Stimulated activated effector memory CD8-positive, alpha-beta T cell treated with anti-CD3 and anti-CD28 coated beads, Interleukin-12 subunit alpha, Interleukin-12 subunit beta, amount 100 ng/mL, for 72 hours (primary cell): Measurements from ENCODE around the gene PDE8B.
"Not testable (repeated sequence)": the region's sequence is repeated elsewhere in the genome, so short reads cannot be mapped to it uniquely, and the experiment has no call there.

Experiments used
- ATAC-seq: fragments of 150-1000 bp; cut with Tn5 transposase; 2 replicates; pipeline ENCODE4 v1.10.0; 2021
- DNase-seq, 2 donors: peaks; one replicate each; pipeline ENCODE4 v3.0.0; 2021 to 2022; ENCODE audit warnings: low spot score in 2 of 2
- H3K27ac Mint-ChIP-seq: one replicate; pipeline ENCODE4 v1.8.0; 2022; ENCODE audit warnings: mild to moderate bottlenecking, mixed read lengths
- H3K36me3 Mint-ChIP-seq: one replicate; pipeline ENCODE4 v1.8.0; 2022; ENCODE audit warnings: mild to moderate bottlenecking, mixed read lengths
- H3K4me1 Mint-ChIP-seq: one replicate; pipeline ENCODE4 v1.8.0; 2022; ENCODE audit warnings: mixed read lengths
- H3K4me3 Mint-ChIP-seq: one replicate; pipeline ENCODE4 v1.8.0; 2022; ENCODE audit warnings: mild to moderate bottlenecking, mixed read lengths
- H3K9me3 Mint-ChIP-seq: one replicate; pipeline ENCODE4 v1.8.0; 2022; ENCODE audit warnings: mixed read lengths

The PDE8B gene

GRCh38 chr5:77360973-77361372 is 150.5 kb downstream of the PDE8B start:
- Mint-ChIP-seq H3K4me3 (no peak overlapping the region), H3K27ac (no peak overlapping the region), H3K36me3 (no peaks in the 10 kb centered on the region), H3K9me3 (no peaks in the 10 kb centered on the region), H3K4me1 (peaks cover 8% of the 10 kb centered on the region)
- no peak for DNase-seq
- no peak for ATAC-seq

DNA sequence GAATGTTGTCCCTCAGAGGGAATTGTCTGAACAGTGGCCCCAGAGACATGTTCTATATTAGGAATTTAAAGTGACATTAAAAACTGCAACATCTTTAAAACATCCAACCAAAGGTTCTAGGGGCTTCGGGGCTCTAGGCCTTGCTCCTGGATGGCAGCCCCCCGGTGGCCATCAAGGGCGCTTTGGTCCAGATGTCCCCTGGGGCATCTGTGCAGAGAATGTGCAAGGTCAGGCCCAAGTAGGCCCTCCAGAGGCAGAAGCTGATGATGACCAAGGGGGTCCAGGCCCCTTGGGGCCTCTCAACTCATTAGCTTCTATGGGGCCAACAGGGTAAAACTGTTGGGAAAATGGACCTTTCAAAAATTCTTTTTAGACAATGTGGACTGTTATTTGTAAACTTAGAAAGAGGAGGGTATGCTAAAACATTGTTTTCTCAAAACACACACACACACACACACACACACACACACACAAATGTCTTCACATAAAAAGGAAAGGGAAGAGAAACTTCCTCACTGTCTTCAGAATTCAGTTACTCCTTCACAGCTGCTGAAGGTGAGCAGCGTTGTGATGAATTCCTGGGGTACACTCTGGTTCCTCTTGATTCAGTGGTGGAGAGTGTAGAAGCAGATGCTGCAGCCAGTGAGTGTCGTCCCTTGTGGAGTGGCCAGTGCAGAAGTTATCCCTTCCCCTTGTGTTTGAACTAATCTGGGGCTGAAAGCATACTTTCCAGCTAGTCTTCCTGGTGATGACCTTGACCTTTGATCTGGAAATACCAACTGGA is 156.4 kb downstream of the PDE8B start:
- H3K4me1 Mint-ChIP-seq = peaks cover 6% of the 10 kb centered on the region
- no peaks in the 10 kb centered on the region for H3K9me3 Mint-ChIP-seq
- no peak for DNase-seq
- H3K27ac Mint-ChIP-seq = no peak overlapping the region
- ATAC-seq = no peak
- H3K36me3 Mint-ChIP-seq = no peaks in the 10 kb centered on the region
- H3K4me3 Mint-ChIP-seq = no peak overlapping the region

DNA sequence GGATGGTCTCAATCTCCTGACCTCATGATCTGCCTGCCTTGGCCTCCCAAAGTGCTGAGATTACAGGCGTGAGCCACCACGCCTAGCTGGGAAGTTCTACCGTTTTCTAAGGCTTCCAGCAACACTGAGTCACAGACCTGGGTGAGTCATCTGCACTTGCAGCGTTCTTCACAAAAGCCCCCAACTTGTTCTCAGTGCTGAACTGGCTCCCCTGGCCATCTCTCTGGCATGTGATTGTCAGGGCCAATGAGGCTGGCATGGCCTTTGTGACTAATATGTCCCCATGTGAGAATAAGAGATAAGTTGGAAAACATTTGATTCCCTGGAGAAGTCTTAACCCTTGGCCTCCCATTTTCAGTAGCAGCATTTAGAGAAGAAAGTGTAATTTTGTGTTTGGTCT is 157.3 kb downstream of the PDE8B start:
- Mint-ChIP-seq H3K36me3 (no peaks in the 10 kb centered on the region), H3K27ac (no peak overlapping the region), H3K9me3 (no peaks in the 10 kb centered on the region), H3K4me3 (no peak overlapping the region), H3K4me1 (peaks cover 6% of the 10 kb centered on the region)
- ATAC-seq (peak; percentile 63), DNase-seq (no peak)

DNA sequence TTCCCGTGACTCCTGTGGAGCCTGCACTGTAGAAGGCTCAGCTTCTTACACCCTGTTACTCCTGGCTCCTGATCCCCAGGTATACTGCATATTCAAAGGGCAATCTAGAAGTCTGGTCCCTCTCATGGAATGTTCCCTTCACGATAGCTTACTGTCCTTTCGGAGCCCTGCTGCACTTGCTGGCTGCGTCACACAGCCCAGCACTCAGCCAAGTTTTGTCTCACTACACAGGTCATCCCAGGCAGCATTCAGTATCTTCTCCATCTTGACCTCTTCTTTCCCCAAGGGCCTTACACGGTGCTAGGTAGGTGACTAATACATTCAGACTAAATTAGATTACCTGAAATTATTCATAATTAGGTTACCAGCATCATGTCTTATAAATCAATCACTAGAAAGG is 157.9 kb downstream of the PDE8B start:
- DNase-seq (no peak), ATAC-seq (no peak)
- Mint-ChIP-seq H3K9me3 (no peaks in the 10 kb centered on the region), H3K4me1 (peaks cover 6% of the 10 kb centered on the region), H3K4me3 (no peak overlapping the region), H3K36me3 (no peaks in the 10 kb centered on the region), H3K27ac (no peak overlapping the region)

DNA sequence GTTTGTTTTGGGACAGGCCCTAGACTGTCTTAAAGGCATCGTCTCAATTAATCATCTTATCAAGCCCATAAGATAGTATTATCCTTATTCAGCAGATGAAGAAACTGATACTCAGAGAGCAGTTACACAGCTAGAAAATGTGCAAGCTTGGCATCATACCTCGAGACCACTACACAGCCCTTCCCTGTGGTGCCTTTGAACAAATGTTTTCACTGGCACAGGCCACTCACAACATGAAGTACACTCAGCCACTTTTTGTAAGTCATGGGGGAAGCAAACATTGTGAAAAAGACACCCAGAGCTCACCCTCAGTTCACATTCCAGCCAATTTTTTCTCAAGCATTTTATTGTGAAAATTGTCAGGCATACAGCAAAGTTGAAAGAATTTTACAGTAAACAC is 159.1 kb downstream of the PDE8B start:
- H3K27ac Mint-ChIP-seq = no peak overlapping the region
- no peaks in the 10 kb centered on the region for H3K9me3 Mint-ChIP-seq
- ATAC-seq (no peak), DNase-seq (no peak)
- peaks cover 6% of the 10 kb centered on the region for H3K4me1 Mint-ChIP-seq
- H3K4me3 Mint-ChIP-seq = no peak overlapping the region
- no peaks in the 10 kb centered on the region for H3K36me3 Mint-ChIP-seq

DNA sequence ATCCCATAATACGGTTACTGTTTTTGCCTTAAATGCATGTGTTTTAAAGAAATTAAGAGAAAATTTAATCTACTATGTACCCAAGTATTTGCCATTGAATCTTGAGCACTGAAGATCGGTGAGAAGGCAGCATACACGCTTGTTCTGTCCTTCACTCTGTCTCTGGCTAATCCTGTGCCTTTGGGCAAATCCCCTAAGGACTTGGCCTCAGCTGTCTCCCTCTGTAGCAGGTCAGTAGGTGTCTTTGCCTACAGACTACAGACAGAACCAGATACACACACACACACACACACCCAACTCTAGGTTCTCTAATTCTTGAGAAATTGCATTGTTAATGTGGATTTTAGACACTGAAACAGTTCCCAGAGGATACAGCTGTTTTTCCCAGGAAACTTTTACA is 164.2 kb downstream of the PDE8B start:
- ATAC-seq = no peak
- peak in 1 of 2 donors; percentile 17 for DNase-seq
- Mint-ChIP-seq H3K9me3 (no peaks in the 10 kb centered on the region), H3K36me3 (no peaks in the 10 kb centered on the region), H3K27ac (no peak overlapping the region), H3K4me3 (no peak overlapping the region), H3K4me1 (peaks cover 9% of the 10 kb centered on the region)

GRCh38 chr5:77376609-77377300 is 166.3 kb downstream of the PDE8B start:
- no peak for ATAC-seq
- Mint-ChIP-seq H3K4me1 (peaks cover 17% of the 10 kb centered on the region), H3K9me3 (no peaks in the 10 kb centered on the region), H3K4me3 (no peak overlapping the region), H3K36me3 (no peaks in the 10 kb centered on the region), H3K27ac (no peak overlapping the region)
- no peak for DNase-seq

GRCh38 chr5:77379558-77380061 is 169.1 kb downstream of the PDE8B start:
- ATAC-seq = peak; percentile 96
- H3K4me1 Mint-ChIP-seq = peaks cover 17% of the 10 kb centered on the region

DNA sequence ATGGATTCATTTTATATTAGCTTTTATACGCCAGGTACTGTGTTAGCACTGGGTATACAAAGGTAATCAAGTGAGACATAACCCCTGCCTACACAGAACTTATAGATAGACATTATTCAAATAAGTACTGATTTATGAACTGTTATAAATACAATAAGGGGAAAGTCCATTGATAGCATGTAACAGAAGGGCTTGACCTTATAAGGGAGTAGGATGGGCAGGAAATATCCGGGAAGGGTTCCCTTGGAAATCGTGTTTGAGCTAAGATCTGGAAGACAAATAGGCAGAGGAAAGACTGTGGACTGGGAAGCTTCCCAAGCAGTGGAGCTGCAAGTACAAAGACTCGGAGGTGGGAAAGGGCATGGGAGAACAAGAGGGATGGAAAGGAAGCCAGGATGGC is 170.2 kb downstream of the PDE8B start:
- Mint-ChIP-seq H3K9me3 (no peaks in the 10 kb centered on the region), H3K27ac (no peak overlapping the region), H3K36me3 (no peaks in the 10 kb centered on the region), H3K4me1 (peaks cover 17% of the 10 kb centered on the region), H3K4me3 (no peak overlapping the region)
- ATAC-seq (no peak), DNase-seq (no peak)

More at GRCh38 chr5:77379558-77380061, 169.1 kb downstream of the PDE8B start:
- no peaks in the 10 kb centered on the region for H3K36me3 Mint-ChIP-seq
- DNase-seq = peak in 1 of 2 donors; percentile 60
- no peak overlapping the region for H3K4me3 Mint-ChIP-seq
- H3K9me3 Mint-ChIP-seq = no peaks in the 10 kb centered on the region
- H3K27ac Mint-ChIP-seq = no peak overlapping the region

GRCh38 chr5:77383336-77383735 is 172.9 kb downstream of the PDE8B start:
- not testable (repeated sequence) for H3K4me3 Mint-ChIP-seq, H3K36me3 Mint-ChIP-seq, H3K27ac Mint-ChIP-seq, H3K9me3 Mint-ChIP-seq, ATAC-seq, DNase-seq
- H3K4me1 Mint-ChIP-seq = peaks cover 17% of the 10 kb centered on the region

GRCh38 chr5:77386340-77386739 is 175.9 kb downstream of the PDE8B start:
- not testable (repeated sequence) for H3K4me1 Mint-ChIP-seq, DNase-seq, H3K36me3 Mint-ChIP-seq, ATAC-seq, H3K9me3 Mint-ChIP-seq, H3K4me3 Mint-ChIP-seq, H3K27ac Mint-ChIP-seq

DNA sequence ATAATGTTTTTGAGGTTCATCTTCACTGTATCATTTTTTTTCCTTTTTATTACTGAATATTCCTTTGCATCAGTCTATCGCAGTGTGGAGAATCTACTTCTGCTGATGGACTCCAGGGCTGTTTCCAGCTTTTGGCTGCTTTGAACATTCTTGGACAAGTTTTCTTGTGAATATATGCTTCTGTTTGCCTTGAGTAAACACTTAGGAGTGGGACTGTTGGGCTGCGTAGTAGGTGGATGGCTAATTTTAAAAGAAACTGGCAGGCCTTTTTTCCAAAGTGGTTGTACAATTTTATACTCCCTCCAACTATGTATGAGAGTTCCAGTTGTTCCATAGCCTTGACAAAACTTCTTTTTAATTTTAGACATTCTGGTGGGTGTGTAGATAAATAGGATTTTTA is 179.3 kb downstream of the PDE8B start:
- Mint-ChIP-seq H3K27ac (no peak overlapping the region), H3K9me3 (no peaks in the 10 kb centered on the region), H3K4me1 (no peaks in the 10 kb centered on the region), H3K36me3 (no peaks in the 10 kb centered on the region), H3K4me3 (no peak overlapping the region)
- ATAC-seq (no peak), DNase-seq (no peak)

DNA sequence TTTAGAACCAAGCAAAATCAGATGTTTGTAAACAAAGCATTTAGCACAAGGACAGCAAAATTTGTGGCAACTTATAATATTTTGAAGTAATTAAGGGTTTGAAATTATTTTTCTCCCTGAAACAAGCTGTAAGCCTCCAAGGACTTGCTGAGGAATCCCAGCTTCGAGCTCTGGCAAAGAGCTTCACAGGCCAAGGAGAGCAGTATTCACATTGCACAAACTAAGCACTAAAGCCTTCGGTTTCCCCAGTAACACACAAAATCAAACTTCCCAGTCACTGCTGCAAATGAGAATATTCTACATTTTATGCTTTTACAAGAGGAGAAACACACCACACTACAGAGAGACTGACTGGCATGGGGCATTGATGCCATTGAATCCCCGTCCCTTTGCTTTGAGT is 179.7 kb downstream of the PDE8B start:
- ATAC-seq = no peak
- H3K9me3 Mint-ChIP-seq = no peaks in the 10 kb centered on the region

GRCh38 chr5:77390795-77391194 is 180.3 kb downstream of the PDE8B start:
- Mint-ChIP-seq H3K4me3 (no peak overlapping the region), H3K27ac (no peak overlapping the region), H3K36me3 (no peaks in the 10 kb centered on the region), H3K4me1 (no peaks in the 10 kb centered on the region), H3K9me3 (no peaks in the 10 kb centered on the region)
- peak in 1 of 2 donors; percentile 29 for DNase-seq
- no peak for ATAC-seq

More for the DNA sequence above, 179.7 kb downstream of the PDE8B start:
- Mint-ChIP-seq H3K4me1 (no peaks in the 10 kb centered on the region), H3K36me3 (no peaks in the 10 kb centered on the region), H3K4me3 (no peak overlapping the region), H3K27ac (no peak overlapping the region)
- no peak for DNase-seq

GRCh38 chr5:77391240-77391765 is 180.8 kb downstream of the PDE8B start:
- H3K4me1 Mint-ChIP-seq = no peaks in the 10 kb centered on the region
- no peak overlapping the region for H3K27ac Mint-ChIP-seq
- H3K9me3 Mint-ChIP-seq = no peaks in the 10 kb centered on the region
- H3K4me3 Mint-ChIP-seq = no peak overlapping the region
- ATAC-seq (no peak), DNase-seq (peak in 1 of 2 donors; percentile 22)
- no peaks in the 10 kb centered on the region for H3K36me3 Mint-ChIP-seq
